RWPE2 (cell line): ENCODE results near the gene RFLNA.

Experiments
- ATAC-seq: fragments of 200-7000 bp; cut with Tn5 transposase; 3 replicates; pipeline ENCODE4 v1.9.1; 2021; ENCODE audit warnings: low read depth
- DNase-seq: peaks from one replicate; pipeline ENCODE4 v3.0.0-alpha.2; 2020; ENCODE audit warnings: low spot score
- H3K27ac ChIP-seq: fragments of 450-650 bp; 2 replicates; pipeline ENCODE4 v1.5.1; 2017; ENCODE audit warnings: mild to moderate bottlenecking; ENCODE audit not compliant: poor library complexity, severe bottlenecking
- H3K27me3 ChIP-seq: fragments of 250-450 bp; sonication (Bioruptor Pico); 2 replicates; pipeline ENCODE4 v1.5.1; 2021; ENCODE audit warnings: mild to moderate bottlenecking, moderate library complexity; ENCODE audit not compliant: insufficient read depth, poor library complexity, severe bottlenecking
- H3K36me3 ChIP-seq: fragments of 250-450 bp; sonication (Bioruptor Pico); 2 replicates; pipeline ENCODE4 v1.5.1; 2020; ENCODE audit warnings: low read depth, mild to moderate bottlenecking, moderate library complexity
- H3K4me1 ChIP-seq: fragments of 250-450 bp; sonication (Bioruptor Pico); 2 replicates; pipeline ENCODE4 v1.5.1; 2021; ENCODE audit warnings: mild to moderate bottlenecking, moderate library complexity; ENCODE audit not compliant: insufficient read depth, poor library complexity, severe bottlenecking
- H3K4me3 ChIP-seq: fragments of 250-450 bp; sonication (Bioruptor Pico); 2 replicates; pipeline ENCODE4 v1.5.1; 2021; ENCODE audit warnings: mild to moderate bottlenecking, moderate library complexity; ENCODE audit not compliant: severe bottlenecking
- H3K9me3 ChIP-seq: fragments of 250-450 bp; sonication (Bioruptor Pico); 2 replicates; pipeline ENCODE4 v1.5.1; 2021; ENCODE audit warnings: mild to moderate bottlenecking, moderate library complexity; ENCODE audit not compliant: severe bottlenecking
- CTCF ChIP-seq: fragments of 450-650 bp; IDR thresholded peaks from one replicate; pipeline ENCODE4 v1.5.1; 2017; ENCODE audit warnings: mild to moderate bottlenecking, moderate library complexity; ENCODE audit not compliant: poor library complexity, severe bottlenecking

The RFLNA gene

GRCh38 chr12:124317400-124317799 lies 22.5 kb downstream of the RFLNA start:
- H3K4me3 ChIP-seq, result no peak overlapping the region
- no peaks in the 10 kb centered on the region for H3K9me3 ChIP-seq
- no peaks in the 10 kb centered on the region for H3K4me1 ChIP-seq
- ATAC-seq, result no peak
- no peak overlapping the region for H3K27ac ChIP-seq
- no peak for DNase-seq
- H3K36me3 ChIP-seq, result no peaks in the 10 kb centered on the region
- no peak for TF ChIP-seq CTCF
- H3K27me3 ChIP-seq, result no peaks in the 10 kb centered on the region

- no peak for TF ChIP-seq CTCF
- no peak for ATAC-seq
- Histone ChIP-seq H3K36me3 (no peaks in the 10 kb centered on the region), H3K9me3 (no peaks in the 10 kb centered on the region), H3K4me1 (no peaks in the 10 kb centered on the region), H3K4me3 (no peak overlapping the region), H3K27ac (no peak overlapping the region), H3K27me3 (no peaks in the 10 kb centered on the region)
- DNase-seq, result no peak
Observed at GRCh38 chr12:124318278-124319020, 23.6 kb downstream of the RFLNA start.

GRCh38 chr12:124319368-124320050 lies 24.6 kb downstream of the RFLNA start:
- ATAC-seq (no peak), DNase-seq (no peak)
- no peak overlapping the region for H3K27ac ChIP-seq
- H3K9me3 ChIP-seq, result peaks cover 4% of the 10 kb centered on the region
- H3K4me3 ChIP-seq, result no peak overlapping the region
- no peaks in the 10 kb centered on the region for H3K4me1 ChIP-seq
- peaks cover 10% of the 10 kb centered on the region for H3K36me3 ChIP-seq
- no peak for TF ChIP-seq CTCF
- H3K27me3 ChIP-seq, result no peaks in the 10 kb centered on the region

- no peak overlapping the region for H3K4me3 ChIP-seq
- TF ChIP-seq CTCF, result peak; percentile 77
- peaks cover 4% of the 10 kb centered on the region for H3K9me3 ChIP-seq
- no peaks in the 10 kb centered on the region for H3K27me3 ChIP-seq
- ATAC-seq, result peak; percentile 70
- no peak overlapping the region for H3K27ac ChIP-seq
- no peak for DNase-seq
- peaks cover 20% of the 10 kb centered on the region for H3K36me3 ChIP-seq
- H3K4me1 ChIP-seq, result no peaks in the 10 kb centered on the region
Observed at GRCh38 chr12:124321040-124321481, 26.2 kb downstream of the RFLNA start.
